GM19193 (cell line): ENCODE measurements around the gene NUDCD3.

Experiments
- POLR2A ChIP-seq: IDR thresholded peaks from 4 replicates; pipeline ENCODE4 v1.6.1; 2011; ENCODE audit not compliant: insufficient read depth, insufficient read length; ENCODE audit errors: extremely low read depth

Gene NUDCD3

DNA sequence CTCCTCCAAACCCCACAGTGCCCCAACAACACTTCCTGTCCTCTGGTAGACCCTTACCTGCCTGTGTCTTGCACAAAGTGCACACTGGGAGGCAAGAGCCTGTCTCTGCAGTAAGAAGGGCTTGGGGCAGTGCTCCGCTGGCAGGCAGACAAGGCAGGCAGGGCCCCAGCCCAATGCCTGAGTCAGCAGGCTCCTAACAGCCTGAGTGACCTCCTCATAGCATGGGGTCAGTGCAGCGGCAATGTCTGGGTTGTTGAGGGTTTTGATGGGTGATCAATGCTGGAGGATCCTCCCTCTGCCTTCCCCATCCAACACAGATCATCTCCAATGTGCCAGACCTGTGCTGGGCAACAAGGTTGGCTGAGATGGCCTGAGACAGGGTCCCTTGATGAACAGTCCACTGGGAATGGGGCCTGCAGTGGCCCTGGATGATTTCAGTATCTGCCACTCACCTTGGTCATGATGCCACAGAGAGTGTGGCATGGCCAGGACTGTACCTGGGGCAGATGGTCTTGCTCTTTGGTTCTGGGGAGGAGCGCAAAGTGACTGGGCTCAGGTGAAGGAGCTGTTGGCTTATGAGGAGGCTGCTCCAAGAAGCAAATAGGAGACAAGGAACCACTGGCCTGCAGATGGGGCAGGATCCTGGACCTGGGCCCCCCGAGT lies 109.5 kb downstream of the NUDCD3 start:
- TF ChIP-seq POLR2A, result no peak

DNA sequence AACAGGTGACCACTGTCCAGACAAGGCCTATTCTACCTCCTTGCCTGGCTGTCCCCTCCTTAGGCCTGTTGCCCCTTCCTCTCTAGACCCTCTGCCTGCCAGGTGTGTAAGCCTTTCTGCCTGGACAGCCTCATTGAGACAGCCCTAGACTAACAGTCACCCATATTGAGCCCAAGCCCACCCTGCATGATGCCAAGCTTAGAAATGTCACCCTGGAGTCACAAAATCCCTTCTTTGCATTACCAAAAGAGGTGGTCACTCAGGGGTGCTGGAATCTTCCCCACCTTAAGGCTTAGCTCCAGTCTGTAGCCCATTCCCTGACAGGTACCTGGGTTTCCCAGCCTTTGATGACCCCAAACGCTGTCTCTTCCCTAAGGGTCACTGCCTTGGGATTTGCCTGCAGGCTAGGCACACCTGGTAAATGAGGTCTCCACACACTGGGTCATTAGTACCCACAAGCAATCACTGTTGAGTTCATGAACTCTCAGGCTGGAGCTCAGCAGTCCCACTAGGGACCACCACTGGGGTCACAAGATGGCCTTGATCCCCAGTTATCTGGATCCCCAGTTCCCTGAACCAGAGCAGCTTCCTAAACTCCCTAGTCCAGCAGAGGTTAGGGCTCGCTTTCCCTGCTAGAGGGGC lies 110.1 kb downstream of the NUDCD3 start:
- no peak for TF ChIP-seq POLR2A

DNA sequence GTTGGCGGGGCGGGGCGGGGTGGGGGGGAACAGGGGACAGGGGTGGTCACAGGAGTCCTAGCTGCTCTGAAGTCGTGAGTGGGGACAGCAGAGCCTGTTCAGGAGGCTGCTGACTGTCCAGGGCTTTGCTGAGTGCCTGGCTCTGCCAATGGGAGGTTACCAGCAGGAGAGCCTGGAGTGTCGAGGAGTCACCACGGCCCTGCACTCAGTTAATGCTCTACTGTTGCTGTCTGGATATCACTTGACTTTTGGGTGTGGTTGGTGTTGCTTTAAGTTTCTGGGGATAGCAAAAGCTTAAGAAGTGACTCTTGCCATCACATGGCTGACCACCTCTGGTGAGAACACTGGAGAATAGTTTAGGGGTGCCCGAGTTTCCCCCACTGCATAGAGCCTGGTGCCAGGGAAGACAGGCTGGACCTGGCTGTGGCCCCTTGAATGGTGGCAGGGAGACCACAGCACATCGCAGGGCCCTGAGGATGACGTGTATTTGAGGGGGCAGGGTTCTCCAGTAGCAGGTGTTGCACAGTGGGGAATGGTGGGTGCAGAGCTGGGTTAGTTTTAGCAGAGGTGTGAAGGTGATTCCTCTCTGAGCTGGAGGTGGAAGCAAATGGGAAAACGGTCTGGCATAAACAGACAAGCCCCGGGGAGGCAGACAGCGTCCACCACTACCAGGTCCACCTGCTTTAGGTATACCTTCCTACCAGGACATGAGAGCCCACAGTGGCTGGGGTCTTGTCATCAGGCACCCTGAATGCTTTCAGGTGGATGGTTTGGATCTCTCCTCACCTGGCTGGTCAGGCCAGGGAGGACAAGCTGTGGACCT lies 110.9 kb downstream of the NUDCD3 start:
- TF ChIP-seq POLR2A, result no peak

DNA sequence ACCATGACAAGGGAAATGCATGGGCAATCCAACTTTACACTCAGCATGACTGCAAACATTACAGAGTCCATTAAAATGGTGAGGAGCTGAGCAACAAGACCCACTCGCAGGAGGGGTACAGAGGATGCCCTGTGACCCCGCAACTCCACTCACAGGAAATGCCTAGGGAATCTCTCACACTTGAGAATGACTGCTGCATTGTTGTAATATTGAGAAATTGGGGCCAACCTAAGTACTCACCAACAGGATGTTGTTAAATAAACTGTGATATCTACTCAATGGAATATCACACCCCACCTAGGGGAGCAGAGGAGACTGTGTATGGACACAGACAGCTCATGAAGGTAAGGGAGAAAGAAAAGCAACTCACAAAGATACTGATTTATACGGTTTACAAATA lies 111.7 kb downstream of the NUDCD3 start:
- no peak for TF ChIP-seq POLR2A

DNA sequence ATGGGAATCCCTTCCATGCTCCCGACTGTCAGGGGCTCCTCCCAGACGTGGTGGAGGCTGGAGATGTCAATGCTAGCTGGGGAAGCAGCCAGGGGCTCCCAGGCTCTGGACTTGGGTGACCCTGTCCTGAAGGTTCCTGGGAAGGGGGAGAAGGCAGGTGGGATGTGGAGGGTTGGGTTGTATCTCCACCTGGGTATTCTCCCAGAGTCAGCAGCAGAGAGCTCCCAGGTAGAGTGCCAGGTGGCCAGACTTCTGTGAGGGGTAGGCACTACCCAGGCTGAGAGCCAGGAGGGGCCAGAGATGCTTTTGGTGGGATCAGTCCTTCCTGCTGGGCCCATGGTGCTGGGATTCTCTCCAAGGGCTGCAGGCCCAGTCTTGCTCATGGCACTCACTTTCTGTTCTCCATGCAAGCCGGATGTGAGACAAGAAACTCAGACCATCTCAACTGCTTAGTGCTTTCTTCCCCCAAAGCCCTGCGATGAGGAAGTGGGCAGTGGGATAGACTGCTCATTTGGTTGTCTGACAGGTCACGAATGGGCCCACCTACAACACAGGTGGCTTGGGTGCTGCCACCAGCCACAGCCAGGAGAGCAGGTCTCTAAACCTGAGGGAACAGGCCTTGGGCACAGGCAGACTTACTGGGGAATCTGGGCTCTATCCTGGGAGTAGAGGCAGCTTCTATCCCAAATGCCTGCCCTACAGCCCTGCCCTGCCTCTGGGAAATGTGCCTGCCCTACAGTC lies 112.6 kb downstream of the NUDCD3 start:
- no peak for TF ChIP-seq POLR2A

DNA sequence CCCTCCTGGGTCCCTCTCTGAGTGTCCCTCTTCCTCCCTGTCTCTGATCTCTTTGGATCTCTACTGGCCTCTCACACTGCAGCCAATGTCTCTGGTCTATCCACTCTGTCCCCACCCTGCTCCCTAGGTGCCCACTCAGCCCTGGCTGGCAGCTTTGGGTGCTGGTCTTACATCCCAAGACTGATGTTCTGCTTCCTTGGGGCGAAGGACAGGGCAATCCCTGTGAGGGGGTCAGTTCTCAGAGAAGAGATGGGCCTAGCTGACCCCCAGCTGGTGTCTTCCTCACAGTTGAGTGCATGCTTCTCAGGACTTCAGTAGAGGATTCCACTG lies 113.4 kb downstream of the NUDCD3 start:
- TF ChIP-seq POLR2A, result no peak

DNA sequence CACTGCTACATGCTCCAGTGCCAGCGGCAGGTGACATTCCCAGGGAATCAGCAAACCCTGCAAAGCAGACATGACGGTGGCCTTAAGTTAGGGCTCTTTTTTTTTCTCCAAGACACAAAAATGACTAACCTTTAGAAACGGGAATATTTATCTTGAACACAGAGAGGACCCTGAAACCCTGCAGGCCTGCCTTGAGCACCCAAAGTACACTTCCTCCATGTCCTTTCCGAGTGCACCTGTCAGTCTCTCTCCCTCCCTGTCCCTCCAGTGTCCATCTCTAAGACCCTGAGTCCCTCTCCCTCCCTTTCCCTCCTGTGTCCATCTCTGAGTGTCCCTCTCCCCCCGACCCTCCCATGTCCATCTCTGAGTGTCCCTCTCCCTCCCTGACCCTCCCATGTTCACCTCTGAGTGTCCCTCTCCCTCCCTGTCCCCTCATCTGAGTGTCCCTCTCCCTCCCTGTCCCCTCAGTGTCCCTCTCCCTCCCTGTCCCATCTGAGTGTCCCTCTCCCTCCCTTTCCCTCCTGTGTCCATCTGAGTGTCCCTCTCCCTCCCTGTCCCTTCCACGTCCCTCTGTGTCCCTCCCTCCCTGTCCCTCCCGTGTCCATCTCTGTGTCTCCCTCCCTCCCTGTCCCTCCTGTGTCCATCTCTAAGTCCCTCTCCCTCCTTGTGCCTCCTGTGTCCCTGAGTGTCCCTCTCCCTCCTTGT lies 113.9 kb downstream of the NUDCD3 start:
- TF ChIP-seq POLR2A, result no peak

DNA sequence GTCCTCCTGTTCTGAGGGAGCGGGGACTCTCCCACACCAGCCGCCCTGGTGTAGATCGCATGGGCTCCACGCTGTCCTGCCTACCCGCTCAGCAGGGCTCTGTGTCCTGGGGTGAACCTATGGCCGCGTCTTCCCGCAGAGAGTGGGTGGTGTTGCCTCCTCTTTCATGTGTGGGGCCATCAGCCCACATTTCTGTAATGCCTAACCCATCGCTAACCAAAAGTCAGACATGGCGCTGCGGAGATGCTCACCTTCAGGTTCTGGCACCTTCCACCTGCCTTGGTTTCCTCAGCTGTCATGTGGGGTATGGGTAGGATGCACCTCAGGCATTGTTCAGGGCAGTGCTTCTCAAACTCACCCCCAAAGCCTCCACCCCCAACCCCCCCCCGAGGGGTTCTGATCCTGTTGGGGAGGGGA lies 114.5 kb downstream of the NUDCD3 start:
- TF ChIP-seq POLR2A, result no peak

DNA sequence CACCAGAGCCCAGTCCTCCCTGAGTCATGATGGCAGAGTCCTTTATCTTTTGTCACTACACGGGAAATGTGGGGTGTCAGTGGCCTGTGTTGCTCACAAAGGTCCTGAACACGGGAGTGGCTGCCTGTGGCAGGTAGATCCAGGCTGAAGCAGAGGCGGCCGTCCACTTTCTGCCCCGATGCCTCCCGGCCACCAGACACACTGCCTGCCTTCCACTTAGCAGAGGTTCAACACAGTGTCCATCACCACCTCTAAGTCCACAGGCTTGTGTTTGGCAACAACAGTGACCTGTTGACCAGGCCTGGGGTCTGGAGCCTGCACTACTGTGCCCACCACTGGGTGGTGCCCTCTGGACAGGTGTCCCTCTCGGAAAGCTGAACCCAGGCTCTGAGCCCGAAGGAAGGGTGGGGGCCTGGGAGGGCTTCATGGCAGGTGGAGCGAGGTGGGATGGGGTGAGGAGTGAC lies 115.2 kb downstream of the NUDCD3 start:
- no peak for TF ChIP-seq POLR2A

DNA sequence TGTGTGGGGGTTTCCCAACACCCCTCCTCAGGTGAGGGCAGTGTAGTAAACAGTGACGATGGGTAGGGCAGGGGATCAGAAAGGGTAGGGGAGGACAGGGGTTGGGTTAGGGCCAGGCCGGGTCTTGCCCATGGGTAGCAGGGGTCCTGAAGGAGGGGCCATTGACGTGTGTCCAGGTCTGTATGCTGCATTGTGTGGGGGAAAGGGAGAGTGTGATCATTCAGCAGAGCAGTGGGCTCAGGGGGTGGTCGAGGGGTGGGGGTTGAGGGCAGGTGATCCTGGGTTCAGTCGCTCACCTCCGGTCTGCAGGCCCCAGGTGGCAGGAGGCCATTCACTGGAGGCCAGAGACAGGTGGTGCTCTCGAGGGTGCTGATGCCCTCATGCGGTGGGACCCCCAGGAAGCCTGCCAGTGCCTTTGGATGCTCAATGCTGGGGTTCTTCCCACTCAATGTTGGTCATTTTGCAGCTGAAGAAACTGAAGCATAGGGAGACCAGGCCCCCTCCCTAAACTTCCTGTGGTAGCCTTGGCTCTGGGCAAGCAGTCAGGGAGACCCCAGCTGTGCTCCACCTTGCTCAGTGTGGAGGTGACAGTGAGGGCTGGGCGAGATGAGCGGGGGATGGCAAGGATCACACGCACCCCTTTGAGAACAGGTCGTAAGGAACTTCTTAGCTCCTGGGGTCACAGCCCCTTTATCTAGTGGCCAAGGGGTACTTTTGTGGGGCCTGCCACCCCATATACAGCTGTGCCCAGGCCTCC lies 116.3 kb downstream of the NUDCD3 start:
- no peak for TF ChIP-seq POLR2A

DNA sequence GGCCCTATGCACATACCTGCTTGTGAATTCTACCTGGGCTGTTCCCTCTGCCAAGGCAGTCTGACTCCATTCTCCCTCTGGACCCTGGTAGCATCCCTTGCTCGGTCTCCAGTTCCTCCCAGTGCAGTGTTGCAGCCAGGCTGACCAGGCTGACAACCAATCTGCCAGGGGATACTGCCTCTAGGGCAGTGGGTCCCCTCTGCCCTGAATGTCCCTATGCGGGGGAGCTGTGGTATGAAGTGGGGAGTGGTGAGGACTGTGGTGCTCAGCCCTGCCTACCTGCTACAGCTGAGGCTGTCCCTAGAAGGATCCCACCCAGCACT lies 117.1 kb downstream of the NUDCD3 start:
- no peak for TF ChIP-seq POLR2A

DNA sequence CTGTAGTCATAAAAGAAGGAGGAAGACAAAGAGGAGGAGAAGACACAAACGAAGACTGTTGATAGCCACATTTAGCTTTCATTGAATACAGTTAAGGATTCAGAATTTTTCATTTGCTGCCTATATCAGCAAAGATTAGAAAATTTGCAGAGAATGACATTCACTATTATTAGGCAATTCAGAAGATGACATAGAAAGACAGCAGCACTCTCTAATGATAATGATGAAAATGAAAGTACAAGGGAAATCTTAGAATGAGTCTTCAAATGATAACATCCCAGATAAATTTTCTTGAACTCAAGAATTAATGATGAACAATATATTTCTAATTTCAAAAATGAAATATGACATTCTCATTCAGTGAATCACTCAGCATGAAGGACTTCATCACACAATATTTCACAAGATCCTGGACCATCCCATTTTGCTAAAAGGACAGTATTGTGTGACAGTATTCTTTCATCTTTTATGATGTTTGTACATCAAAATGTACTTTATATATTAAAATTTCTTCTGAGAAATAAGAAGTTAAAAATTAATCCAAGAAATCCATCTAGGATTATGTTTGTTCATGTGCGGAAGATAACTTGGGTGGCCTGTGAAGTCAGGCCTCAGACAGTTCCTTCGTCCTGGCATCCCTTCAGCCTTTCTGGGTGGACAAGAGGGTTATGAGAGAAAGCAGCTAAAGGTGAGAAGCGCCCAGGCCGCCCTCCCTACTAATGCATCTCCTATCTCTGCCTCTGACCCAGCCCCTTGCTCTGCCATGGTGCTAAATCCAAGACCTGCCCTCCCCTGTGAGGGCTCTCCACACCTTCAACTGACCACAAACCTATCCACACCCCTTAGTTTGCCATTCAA lies 117.7 kb downstream of the NUDCD3 start:
- TF ChIP-seq POLR2A, result no peak

DNA sequence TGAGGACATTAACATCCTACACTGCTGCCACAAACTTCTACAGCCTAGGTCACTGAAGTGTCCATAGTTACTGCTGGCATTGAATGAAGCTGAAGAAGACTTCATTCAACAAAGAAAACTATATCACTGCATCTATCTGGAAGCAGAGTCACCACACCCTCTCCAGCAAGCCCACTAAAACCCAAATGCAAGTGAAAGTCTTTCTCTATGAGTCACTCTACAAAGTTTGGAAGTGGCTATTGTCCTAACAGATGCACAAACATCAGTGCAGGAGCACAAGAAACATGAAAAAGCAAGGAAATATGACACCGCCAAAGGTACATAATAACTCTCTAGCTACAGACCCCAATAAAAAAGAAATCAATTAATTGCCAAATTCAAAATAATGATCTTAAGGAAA lies 121.6 kb downstream of the NUDCD3 start:
- TF ChIP-seq POLR2A, result no peak
